NCI-H345 (cell line): Measurements from ENCODE around the gene CDKN3.
"Not testable (repeated sequence)": the region's sequence is repeated elsewhere in the genome, so short reads cannot be mapped to it uniquely, and the experiment has no call there.

ENCODE experiments used
- DNase-seq: peaks from one replicate; lab custom pipeline; 2025; lab: John Stamatoyannopoulos, UW

The CDKN3 gene

DNA sequence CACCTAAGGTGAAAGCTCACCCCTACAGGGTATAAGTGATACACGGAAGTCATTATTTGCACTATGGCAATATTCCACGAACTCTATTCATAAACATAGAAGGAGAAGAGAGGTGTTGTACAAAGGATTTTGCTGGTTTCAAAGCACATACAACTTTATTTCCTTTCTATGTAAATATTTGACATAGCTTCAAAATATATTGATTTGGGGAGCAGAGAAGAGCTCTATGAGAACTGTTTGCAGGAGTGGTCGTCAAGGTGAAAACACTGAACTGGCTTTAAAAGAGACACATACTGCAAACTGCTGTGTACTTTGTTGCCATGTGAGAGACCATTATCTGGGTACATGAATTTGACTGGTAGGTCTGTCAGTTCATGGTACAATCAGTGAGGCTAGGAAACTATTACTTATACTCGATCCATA is 27.7 kb downstream of the CDKN3 start:
- peak; percentile 18 for DNase-seq

DNA sequence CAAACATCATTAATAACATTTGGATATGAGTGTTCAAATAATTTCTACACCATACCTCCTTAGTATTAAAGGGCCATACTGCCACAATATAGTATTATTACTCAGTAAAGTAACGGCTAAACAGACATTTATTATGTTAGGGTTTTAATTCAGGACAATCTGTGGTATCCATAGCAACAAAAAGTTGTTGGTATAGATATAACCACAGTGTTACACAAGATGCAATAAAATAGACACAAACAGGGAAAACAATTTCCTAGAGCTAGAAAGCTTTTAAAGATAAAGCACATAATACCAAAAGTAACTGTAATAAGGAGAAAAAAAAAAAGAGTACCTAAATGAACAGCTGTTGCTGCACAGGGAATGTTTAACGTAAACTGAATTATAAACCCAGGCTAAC is 28.3 kb downstream of the CDKN3 start:
- DNase-seq, result no peak

DNA sequence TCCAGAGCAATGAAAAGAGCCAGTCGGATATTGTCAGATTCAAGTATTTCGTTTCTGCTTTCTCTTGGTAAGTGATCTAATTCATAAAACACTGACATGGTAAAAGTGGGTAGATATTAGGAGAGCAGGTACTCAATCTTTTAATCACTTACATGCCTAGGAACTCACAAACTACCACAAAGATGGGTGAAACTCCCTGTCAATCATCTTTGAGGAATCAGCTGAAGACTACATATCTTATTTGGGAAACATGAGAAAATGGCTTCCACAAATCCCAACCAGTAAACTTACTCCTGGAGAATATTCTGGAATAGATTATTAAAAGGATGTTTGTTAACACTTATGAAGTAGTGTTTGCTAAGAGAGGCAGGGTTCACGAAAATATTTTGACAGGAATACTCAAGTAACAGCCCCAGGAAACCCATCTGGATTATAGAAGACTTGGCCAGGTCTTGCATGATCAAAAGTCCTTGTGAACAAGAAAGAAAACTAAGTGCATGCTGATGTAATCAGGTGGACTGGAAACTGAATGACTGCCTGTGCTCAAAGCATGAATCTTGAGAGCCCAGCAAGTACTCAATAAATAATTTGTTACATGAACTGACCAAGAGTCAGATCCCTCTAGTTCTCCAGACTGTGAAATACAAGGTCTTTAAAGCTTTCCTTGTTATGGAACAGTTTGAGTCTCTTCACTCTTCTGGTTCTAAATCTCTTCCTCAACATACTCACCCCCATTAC is 28.9 kb downstream of the CDKN3 start:
- no peak for DNase-seq

DNA sequence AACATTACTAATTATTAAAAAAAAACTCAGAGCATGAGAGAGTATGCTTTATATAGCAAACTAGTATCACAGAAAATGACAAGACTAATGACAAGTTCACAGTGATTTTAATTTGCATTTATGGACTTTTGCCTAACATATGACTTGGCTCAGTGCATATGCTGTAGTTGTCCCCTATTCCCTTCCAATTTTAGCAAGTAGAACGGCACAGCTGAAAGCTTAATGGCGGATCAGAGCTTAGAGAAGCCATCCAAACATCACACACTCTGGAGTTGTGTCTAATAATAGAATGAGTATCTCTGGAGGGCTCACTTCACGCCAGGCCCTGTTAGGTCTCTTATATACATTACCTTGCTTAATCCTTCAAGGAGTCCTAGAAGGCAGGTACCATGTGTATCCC is 31.1 kb downstream of the CDKN3 start:
- DNase-seq, result no peak

DNA sequence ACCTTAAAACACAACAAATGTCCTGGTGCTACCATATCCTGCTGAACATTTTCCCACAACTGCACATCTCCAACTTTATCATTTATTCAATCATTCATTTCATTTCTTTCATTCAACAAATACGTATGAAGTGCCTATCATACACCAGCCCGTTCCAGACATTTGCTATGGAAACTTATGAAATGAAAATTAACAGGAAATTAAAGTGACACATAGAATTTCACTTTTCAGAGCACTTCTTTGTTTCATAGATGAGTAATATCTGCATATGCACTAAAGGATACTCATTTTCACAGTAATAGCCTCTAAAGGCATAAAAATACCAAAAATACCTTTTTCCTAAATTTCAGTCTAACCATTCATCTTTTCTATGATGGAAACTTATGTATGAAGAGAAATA is 31.7 kb downstream of the CDKN3 start:
- no peak for DNase-seq

DNA sequence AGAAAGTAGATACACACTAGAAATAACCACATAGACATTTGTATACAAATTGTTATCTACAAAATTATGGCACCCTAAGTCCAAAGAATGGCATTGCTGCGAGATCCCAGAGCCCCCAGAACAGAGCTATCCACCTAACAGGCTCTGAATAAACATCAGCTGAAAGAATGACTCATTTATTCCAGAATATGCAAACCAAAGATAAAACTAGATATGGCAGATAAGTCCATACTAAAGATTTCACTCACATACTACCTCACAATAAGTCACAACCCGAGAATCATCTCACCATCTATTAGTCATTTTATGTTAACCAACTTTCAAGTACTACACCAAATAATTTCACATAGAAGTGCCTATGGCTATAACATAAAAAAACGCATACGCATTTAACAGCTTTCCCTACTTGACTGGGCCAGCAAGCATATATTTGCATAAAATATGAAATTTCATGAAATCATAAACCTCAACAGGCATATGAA is 38.7 kb downstream of the CDKN3 start:
- DNase-seq, result no peak

DNA sequence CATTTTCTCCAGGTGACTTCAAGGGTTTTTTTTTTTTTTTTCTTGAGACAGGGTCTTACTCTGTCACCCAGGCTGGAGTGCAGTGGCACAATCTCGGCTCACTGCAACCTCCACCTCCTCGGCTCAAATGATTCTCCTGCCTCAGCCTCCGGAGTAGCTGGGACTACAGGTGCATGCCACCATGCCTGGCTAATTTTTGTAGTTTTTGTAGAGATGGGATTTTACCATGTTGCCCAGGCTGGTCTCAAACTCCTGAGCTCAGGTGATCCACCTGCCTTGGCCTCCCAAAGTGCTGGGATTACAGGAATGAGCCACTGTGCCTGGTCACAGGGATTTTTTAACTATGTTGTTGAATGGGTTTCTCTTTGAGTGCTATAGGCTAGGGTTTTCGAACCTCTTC is 41.1 kb downstream of the CDKN3 start:
- not testable (repeated sequence) for DNase-seq

DNA sequence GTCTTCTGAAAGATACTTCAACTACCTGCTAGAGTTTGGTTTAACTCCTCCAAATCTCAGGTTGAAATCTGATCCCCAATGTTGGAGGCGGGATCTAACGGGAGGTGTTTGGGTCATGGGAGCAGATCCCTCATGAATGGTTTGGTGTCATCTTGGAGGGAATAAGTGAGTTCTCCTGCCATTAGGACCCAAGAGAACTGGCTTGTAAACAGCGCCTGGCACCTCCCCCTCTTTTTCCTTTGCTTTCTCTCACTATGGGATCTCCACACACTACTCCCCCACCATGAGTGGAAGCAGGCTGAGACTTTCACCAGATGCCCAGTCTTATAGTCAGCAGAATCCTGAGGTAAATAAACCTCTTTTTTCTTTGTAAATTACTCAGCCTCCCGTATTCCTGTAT is 41.9 kb downstream of the CDKN3 start:
- DNase-seq, result no peak

DNA sequence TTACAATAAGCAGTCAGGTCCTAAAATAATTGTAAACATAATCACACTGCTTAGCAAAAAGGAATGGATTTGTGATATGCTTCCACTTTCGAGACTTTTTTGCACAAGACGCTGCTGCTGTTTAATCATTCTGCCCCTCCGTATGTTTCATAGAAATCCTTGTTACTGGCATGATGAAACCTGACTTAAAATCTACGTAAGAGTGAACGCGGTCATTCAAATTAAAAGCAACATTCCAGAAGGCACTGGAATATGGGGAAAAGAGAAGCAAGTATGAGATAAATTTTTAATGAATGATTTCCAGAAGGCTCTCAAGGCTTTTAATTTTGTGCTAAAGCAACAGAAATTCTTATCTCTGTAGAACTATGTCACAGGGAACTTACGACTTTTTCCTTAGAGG is 43.2 kb downstream of the CDKN3 start:
- DNase-seq, result no peak

DNA sequence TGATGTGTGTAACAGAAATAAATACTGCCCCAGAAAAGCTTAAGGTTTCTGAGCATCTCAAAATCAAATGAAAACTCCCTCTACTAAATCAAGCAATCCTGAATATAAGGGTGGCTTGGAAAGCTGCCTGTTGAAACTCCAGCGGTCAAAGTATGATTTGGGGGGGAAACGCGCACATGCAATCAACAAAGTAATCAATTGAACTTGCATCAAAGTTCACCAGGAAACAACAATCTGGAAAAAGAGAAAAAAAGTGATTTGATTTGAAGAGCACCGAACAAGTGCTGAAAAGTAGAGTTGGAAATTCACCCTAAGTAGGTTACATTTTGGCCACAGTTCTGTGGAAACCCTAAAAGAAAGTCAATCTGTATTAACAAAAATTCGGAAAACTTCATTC is 43.7 kb downstream of the CDKN3 start:
- no peak for DNase-seq

DNA sequence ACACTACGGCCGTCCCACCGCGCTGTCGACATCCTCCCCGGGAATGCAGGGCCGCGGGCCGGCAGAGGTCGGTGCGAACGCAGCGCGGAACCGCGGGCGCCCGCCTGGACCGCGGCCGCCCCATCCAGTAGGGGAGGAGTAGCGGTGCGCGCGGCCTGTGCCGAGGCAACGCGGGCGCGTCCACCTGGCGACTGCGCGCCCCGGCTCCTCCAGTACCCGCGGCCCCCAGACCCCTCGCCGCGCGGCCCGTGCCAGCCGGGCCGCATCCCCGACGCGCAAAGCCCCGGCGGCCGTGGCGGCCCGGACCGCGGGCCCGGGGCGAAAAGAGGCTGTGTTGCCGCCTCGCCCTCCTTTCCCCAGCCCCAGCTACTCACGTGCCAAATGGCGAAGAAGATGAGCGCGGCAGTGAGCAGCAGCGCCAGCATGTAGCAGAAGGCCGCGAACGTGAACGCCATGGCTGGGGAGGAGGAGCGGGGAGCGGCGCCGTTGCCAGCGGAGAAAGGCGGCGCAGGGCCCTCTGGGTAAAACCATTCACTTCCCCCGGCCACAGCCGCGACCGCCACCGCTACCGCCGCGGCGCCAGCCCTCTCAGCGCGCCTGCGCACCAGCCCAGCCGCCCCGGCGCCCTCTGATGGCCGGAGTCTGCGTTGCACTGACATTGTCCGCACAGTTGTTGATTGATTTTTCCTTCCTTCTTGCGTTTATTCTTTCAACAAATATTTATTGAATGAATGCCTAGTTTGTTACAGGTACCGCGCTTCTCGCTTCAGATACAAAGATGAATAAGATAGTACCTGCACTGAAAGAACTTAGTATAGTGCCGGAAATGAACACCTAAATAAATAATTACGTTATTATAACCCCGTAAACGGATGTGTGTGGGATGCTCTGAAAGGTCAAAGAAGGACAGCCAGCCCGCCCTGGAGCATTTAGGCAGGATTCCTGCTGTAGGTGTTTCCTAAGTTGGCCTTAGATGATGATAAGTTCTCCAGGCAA is 44.4 kb downstream of the CDKN3 start, which contains the start of gene CNIH1:
CNIH1 (minus strand) TSS at position 502 of the 996 bp plus-strand sequence; CDS start at position 455, 47 bp downstream.
- peak; percentile 91 for DNase-seq

DNA sequence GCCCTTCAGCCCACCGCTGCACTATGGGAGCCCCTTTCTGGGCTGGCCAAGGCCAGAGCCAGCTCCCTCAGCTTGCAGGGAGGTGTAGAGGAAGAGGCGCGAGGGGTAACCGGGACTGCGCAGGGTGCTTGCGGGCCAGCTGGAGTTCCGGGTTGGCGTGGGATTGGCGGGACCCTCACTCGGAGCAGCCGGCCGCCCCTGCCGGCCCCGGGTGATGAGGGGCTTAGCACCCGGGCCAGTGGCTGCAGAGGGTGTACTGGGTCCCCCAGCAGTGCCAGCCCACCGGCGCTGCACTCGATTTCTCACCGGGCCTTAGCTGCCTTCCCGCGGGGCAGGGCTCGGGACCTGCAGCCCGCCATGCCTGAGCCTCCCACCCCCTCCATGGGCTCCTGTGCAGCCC is 46.2 kb downstream of the CDKN3 start:
- DNase-seq, result not testable (repeated sequence)

DNA sequence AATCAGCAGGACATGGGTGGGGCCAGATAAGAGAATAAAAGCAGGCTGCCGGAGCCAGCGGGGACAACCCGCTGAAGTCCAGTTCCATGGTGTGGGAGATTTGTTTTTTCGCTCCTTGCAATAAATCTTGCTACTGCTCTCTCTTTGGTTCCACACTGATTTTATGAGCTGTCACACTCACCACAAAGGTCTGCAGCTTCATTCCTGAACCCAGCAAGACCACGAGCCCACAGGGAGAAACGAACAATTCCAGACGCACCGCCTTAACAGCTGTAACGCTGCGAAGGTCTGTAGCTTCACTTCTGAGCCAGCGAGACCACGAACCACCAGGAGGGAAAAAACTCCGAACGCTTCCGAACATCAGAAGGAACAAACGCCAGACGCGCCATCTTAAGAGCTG is 47.2 kb downstream of the CDKN3 start:
- no peak for DNase-seq

DNA sequence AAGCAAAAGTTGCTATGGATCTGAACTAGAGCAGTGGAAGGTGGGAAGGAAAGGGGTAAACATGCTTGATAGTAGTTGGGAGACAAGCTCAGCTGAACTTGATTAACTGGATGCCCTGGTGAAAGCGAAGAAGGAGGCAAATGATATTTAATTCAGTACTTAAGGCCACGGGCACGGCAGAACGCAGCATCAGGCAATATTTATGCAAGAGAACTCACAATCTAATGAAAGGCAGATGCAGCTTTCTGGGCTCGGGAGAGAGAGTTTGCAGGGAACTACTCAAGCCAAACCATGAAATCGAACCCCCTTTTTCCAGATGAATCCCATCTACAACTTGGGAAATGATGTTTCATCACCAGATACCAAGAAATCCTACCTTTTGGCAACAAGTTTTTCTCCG is 47.9 kb downstream of the CDKN3 start:
- DNase-seq, result no peak

DNA sequence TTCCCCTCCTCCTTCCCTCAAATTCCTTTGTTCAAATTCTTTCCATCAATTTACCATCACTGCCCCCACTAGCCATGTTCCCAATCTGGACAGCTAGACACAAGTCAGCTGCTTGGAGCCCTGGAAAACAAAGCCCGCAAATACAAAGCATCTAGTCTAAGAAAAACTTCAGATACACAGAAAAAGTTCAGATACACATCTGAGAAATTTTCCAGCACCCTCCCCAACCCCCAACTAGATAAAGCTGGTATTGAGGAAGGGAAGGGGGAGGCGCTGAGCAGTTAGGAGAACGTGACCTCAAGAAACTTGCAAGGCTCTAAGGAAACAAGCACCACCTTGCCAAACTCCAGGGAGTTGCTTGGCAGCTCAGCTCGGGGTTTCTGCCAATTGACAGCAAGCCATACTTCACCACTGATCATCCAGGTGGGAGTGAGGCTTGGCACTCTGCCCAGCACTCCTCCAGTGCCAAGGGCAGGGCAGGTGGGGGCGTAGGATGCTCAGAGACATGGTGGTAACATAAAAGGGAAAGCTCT is 49.4 kb downstream of the CDKN3 start:
- peak; percentile 92 for DNase-seq

DNA sequence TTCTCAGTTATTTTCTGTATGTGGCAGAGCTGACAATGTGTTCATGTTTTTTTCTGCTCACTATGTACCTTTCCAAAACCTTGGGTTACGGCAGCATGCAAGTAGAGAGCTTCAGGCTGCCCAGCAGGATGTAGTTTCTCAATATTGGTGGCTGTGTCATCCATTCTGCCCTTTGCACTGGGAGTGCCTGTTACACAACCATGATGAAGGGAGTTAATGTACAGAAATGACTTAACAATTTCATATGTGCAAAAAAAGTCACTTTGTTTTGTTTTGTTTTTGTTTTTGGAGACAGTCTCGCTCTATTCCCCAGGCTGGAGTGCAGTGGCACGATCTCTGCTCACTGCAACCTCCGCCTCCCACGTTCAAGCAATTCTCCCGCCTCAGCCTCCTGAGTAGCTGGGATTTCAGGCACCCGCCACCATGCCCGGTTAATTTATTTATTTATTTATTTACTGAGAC is 50.5 kb downstream of the CDKN3 start:
- no peak for DNase-seq

DNA sequence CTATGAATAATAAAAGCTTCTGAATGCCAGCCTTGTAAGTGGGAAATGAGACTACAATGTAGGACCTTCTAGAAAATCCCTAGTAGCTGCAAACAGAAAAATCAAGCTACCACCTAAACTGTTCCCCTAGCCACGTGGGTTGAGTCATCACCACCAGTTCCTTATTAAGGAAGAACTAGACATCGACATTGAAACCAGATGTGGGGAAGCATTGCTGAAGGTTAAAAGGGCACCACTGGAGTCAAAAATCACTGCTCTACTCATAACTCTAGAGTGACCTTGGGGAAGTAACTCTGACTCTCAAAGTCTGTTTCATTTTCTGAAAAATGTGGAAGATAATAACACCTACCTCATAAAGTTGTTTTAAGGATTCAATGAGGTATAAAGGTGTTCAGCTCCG is 53.7 kb downstream of the CDKN3 start:
- DNase-seq, result no peak

DNA sequence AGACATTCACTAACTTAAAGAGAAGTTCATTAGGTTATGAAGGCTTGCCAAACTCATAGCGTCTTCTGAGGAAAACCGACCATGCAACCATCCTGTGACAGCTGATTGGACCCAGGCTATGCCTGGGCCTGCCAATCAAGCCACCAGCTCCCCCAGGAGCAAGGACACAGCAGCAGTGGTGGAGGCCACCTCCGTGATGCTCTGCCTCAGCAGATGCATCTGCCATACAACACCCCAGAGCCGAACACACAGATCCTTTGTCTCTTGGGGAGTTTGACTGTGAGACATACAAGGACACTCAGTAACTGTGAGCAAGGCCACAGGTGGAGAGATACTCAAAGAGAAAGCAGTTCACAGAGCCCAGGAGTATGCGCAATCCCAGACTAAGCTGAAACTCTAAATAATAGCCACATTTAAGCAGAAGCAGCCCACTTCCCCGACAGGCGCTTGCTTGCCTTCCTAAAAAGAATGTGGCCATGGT is 54.4 kb downstream of the CDKN3 start:
- DNase-seq, result no peak

DNA sequence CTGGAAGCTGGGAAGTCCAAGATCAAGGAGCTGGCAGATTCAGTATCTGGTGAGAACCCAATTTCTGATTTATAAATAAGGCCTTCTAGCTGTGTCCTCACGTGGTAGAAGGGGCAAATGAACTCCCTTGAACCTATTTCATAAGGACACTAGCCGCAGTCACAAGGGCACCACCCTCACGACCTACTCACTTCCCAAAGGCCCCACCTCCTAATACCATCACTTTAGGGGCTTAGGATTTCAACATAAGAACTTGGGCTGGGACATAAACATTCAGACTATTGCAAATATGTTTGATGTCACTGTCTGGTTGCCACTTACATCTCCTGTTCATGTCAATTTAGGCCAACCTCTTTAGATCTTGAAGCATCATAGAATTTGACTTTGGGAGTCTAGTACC is 55.2 kb downstream of the CDKN3 start:
- DNase-seq, result no peak

DNA sequence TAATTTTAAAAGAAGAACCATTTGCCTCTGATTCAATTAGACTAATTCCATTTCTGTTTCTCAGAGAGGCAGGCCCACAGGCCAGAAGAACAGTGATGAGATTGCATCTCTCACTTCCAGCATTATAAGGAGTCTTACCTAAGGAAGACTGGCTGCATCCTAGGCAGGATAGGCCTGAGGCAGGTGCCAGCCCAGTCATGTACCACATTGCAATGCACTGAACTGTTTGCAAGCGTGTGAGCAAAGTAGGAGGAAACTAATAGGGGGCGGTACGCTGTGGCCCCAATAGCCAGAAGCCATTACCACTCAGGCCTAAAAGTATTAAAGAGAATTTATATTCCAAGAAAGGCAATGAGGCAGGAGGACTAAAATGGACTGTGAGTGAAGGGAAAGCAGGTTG is 56.4 kb downstream of the CDKN3 start:
- DNase-seq, result no peak

DNA sequence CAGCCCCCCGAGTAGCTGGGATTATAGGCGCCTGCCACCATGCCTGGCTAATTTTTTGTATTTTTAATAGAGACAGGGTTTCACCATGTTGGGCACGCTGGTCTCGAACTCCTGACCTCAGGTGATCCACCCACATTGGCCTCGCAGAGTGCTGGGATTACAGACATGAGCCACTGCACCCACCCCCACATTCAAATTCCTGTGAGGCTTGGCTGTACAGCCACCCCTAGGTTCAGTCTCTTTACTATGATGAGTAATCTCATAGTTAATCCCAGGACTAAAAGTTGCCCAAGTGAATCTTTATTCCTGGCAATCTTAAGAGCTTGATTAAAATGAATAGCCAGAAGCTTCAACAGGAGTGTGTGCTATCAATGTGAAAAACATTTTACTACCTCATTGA is 57.2 kb downstream of the CDKN3 start:
- not testable (repeated sequence) for DNase-seq

DNA sequence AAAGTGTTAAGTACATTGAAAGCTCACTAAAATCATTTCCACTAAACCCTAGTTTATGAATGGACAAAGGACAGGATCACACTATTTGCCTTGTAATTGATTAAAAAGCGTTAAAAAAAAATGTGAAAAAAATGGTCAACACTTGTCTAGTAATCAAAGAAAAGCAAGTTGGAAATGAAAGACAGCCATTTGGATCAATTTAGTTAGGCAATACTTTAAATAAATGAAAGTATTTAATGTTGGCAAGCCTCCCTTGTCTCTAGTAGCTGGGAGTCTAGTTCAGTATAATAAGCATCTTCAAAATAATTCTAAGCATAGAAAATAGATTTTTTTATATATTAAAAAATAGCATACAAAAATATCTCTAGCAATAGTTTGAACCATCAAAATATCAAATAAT is 58.6 kb downstream of the CDKN3 start:
- DNase-seq, result no peak
